ENCODE measurements around the gene RAD54L. TPM values are rescaled to one million over a fixed set of nuclear protein-coding genes. Genes with fewer than 3 reads are reported as not detected.

Gene RAD54L
- total RNA-seq, 2 experiments from 2014 or later: 0.33 to 1.0 TPM

- H3K9me3 Mint-ChIP-seq: no peaks in the 10 kb centered on the region
- H3K4me3 Mint-ChIP-seq: no peak overlapping the region
- H3K36me3 ChIP-seq (ENCODE audit: insufficient read depth, low read length): no peaks in the 10 kb centered on the region
- no peaks in the 10 kb centered on the region for H3K36me3 Mint-ChIP-seq (ENCODE audit: low read depth)
- TF ChIP-seq CTCF (IDR thresholded peaks at IDR 0.05): no peak
- no peak overlapping the region for H3K27ac Mint-ChIP-seq
- ATAC-seq (ENCODE audit: poor library complexity): no peak
- no peaks in the 10 kb centered on the region for H3K4me1 Mint-ChIP-seq (ENCODE audit: low read depth)
- DNase-seq: no peak
- H3K9me3 ChIP-seq (ENCODE audit: control insufficient read depth in 1 of 2, insufficient read depth in 1 of 2, low read length in 2 of 2): no peaks in the 10 kb centered on the region
- ChIA-PET CTCF (no interaction called here), POLR2A (no interaction called here)
- H3K4me3 ChIP-seq (ENCODE audit: low read length): no peak overlapping the region
- H3K27me3 ChIP-seq (ENCODE audit: control insufficient read depth in 1 of 2, insufficient read depth in 2 of 2, low read length in 2 of 2): no peaks in the 10 kb centered on the region
- H3K27me3 Mint-ChIP-seq: no peaks in the 10 kb centered on the region
- no peaks in the 10 kb centered on the region for H3K4me1 ChIP-seq (ENCODE audit: insufficient read depth, low read length)
- intact Hi-C loops (cut with DNase I, micrococcal nuclease): no loop called here
- H3K27ac ChIP-seq (ENCODE audit: low read depth in 1 of 2, low read length in 2 of 2): no peak overlapping the region
Measured at GRCh38 chr1:46268578-46268977, 21.0 kb downstream of the RAD54L start.

- Mint-ChIP-seq H3K4me1 (ENCODE audit: low read depth) (no peaks in the 10 kb centered on the region), H3K27me3 (no peaks in the 10 kb centered on the region), H3K36me3 (ENCODE audit: low read depth) (peaks cover 13% of the 10 kb centered on the region), H3K27ac (no peak overlapping the region), H3K9me3 (no peaks in the 10 kb centered on the region), H3K4me3 (no peak overlapping the region)
- DNase-seq: no peak
- Histone ChIP-seq H3K4me1 (ENCODE audit: insufficient read depth, low read length) (no peaks in the 10 kb centered on the region), H3K36me3 (ENCODE audit: insufficient read depth, low read length) (peaks cover 6% of the 10 kb centered on the region), H3K4me3 (ENCODE audit: low read length) (no peak overlapping the region), H3K9me3 (ENCODE audit: control insufficient read depth in 1 of 2, insufficient read depth in 1 of 2, low read length in 2 of 2) (no peaks in the 10 kb centered on the region), H3K27ac (ENCODE audit: low read depth in 1 of 2, low read length in 2 of 2) (no peak overlapping the region), H3K27me3 (ENCODE audit: control insufficient read depth in 1 of 2, insufficient read depth in 2 of 2, low read length in 2 of 2) (no peaks in the 10 kb centered on the region)
- TF ChIP-seq CTCF (IDR thresholded peaks at IDR 0.05): no peak
- ChIA-PET POLR2A (interaction anchor here (1.4 to 1.6 kb wide), 2 partner anchors 27 to 28 kb away, joined by 4 to 7 read pairs; partner anchors contain the start of genes LRRC41, RAD54L and UQCRH), CTCF (no interaction called here)
- intact Hi-C loops (cut with DNase I, micrococcal nuclease): no loop called here
- ATAC-seq (ENCODE audit: poor library complexity): no peak
Measured at GRCh38 chr1:46274225-46275029, 26.9 kb downstream of the RAD54L start.

GRCh38 chr1:46275030-46275337, 27.4 kb downstream of the RAD54L start:
- Histone ChIP-seq H3K9me3 (ENCODE audit: control insufficient read depth in 1 of 2, insufficient read depth in 1 of 2, low read length in 2 of 2) (no peaks in the 10 kb centered on the region), H3K4me1 (ENCODE audit: insufficient read depth, low read length) (no peaks in the 10 kb centered on the region), H3K4me3 (ENCODE audit: low read length) (no peak overlapping the region), H3K27ac (ENCODE audit: low read depth in 1 of 2, low read length in 2 of 2) (no peak overlapping the region), H3K36me3 (ENCODE audit: insufficient read depth, low read length) (peaks cover 7% of the 10 kb centered on the region), H3K27me3 (ENCODE audit: control insufficient read depth in 1 of 2, insufficient read depth in 2 of 2, low read length in 2 of 2) (no peaks in the 10 kb centered on the region)
- DNase-seq: no peak
- Mint-ChIP-seq H3K27ac (no peak overlapping the region), H3K4me3 (no peak overlapping the region), H3K36me3 (ENCODE audit: low read depth) (peaks cover 19% of the 10 kb centered on the region), H3K4me1 (ENCODE audit: low read depth) (no peaks in the 10 kb centered on the region), H3K27me3 (no peaks in the 10 kb centered on the region), H3K9me3 (no peaks in the 10 kb centered on the region)
- POLR2A ChIA-PET: interaction anchor here (1.0 to 1.6 kb wide), 2 partner anchors 15 to 28 kb away, joined by 3 to 7 read pairs; partner anchors contain the start of genes LRRC41 and UQCRH
- intact Hi-C loops (cut with DNase I, micrococcal nuclease): no loop called here
- ATAC-seq (ENCODE audit: poor library complexity): no peak
- TF ChIP-seq CTCF (IDR thresholded peaks at IDR 0.05): no peak
- CTCF ChIA-PET: no interaction called here

Measured in CD4-positive, alpha-beta T cell (primary cell).